K562 (cell line): ENCODE measurements around the gene ARL16. TPM values are rescaled to one million over a fixed set of nuclear protein-coding genes. Genes with fewer than 3 reads are reported as not detected.

Experiments used
- ATAC-seq: fragments of 200-7000 bp; cut with Tn5 transposase; 3 replicates; pipeline ENCODE4 v1.9.1; 2020; ENCODE audit warnings: moderate library complexity
- BruUV-seq: library from RNA; stranded (reverse); fragments of 400-500 nt; replicated peaks from 2 replicates; lab custom pipeline; 2021; lab: Mats Ljungman, UMichigan
- CTCF ChIA-PET: fragments of 300-600 bp; formaldehyde crosslinking; extraction: SDS; loops from one replicate; lab custom pipeline; 2021; ENCODE audit warnings: low intra/inter-chr PET ratio; lab: Yijun Ruan, JAX
- POLR2A ChIA-PET: fragments of 300-600, 350-650 bp; sonication (Branson Sonifier 250); formaldehyde crosslinking; extraction: SDS; loops from one replicate; lab custom pipeline; 2021; ENCODE audit warnings: antibody characterized with exemption, inconsistent platforms; lab: Yijun Ruan, JAX
- DNase-seq, 4 experiments: peaks; one replicate each; pipeline versions ENCODE4 v3.0.0 to v3.0.0-alpha.2; 2011 to 2018; ENCODE audit warnings: low spot score in 3 of 4, mixed read lengths in 3 of 4; ENCODE audit errors: extremely low read depth in 1 of 4
- FAIRE-seq: peaks from 2 replicates; lab custom pipeline; 2011; peaks lifted over from hg19 to GRCh38; lab: Jason Lieb, UNC
- H2AFZ ChIP-seq: 2 replicates; pipeline ENCODE4 v1.6.0; 2011; ENCODE audit warnings: low read depth, low read length, control low read depth, inconsistent platforms
- H3K27ac ChIP-seq: fragments of 200-600 bp; 3 replicates; pipeline ENCODE4 v1.8.0; 2011; ENCODE audit warnings: low read depth, mild to moderate bottlenecking, control low read depth, inconsistent platforms, low read length, moderate library complexity, mixed read lengths; ENCODE audit errors: extremely low read depth
- H3K27me3 ChIP-seq, 2 experiments: fragments of 300-600 bp in 1 of 2; 2 replicates in 1 of 2; 3 replicates in 1 of 2; pipeline versions ENCODE4 v1.6.0 to v1.8.0; 2011; ENCODE audit warnings: inconsistent platforms in 2 of 2, low read length in 2 of 2, mild to moderate bottlenecking in 1 of 2, mixed read lengths in 1 of 2, moderate library complexity in 1 of 2; ENCODE audit not compliant: control insufficient read depth in 2 of 2, insufficient read depth in 2 of 2
- H3K36me3 ChIP-seq: fragments of 300-600 bp; 3 replicates; pipeline ENCODE4 v1.8.0; 2011; ENCODE audit warnings: mild to moderate bottlenecking, low read length, inconsistent platforms; ENCODE audit not compliant: control insufficient read depth, insufficient read depth
- H3K4me1 ChIP-seq, 2 experiments: fragments of 200-600 bp in 1 of 2; replicated peaks in 1 of 2; 2 replicates in 1 of 2; 3 replicates in 1 of 2; pipeline versions ENCODE4 v1.5.1 to v1.8.0; 2011; ENCODE audit warnings: inconsistent platforms in 2 of 2, low read length in 2 of 2, mild to moderate bottlenecking in 1 of 2, mixed read lengths in 1 of 2, moderate library complexity in 1 of 2; ENCODE audit not compliant: control insufficient read depth in 2 of 2, insufficient read depth in 2 of 2
- H3K4me2 ChIP-seq: 2 replicates; pipeline ENCODE4 v1.6.1; 2011; ENCODE audit warnings: low read length, control low read depth, inconsistent platforms, mixed read lengths; ENCODE audit not compliant: insufficient read depth
- H3K4me3 ChIP-seq: fragments of 200-600 bp; sonication (generic), shearing (Covaris generic); 2 replicates; pipeline ENCODE4 v1.5.1; 2016; ENCODE audit warnings: control low read depth, inconsistent platforms
- H3K79me2 ChIP-seq: fragments of 200-600 bp; 3 replicates; pipeline ENCODE4 v1.8.0; 2011; ENCODE audit warnings: low read length, inconsistent platforms; ENCODE audit not compliant: control insufficient read depth, insufficient read depth
- H3K9ac ChIP-seq, 2 experiments: 2 replicates each; pipeline versions ENCODE4 v1.6.0 to v1.6.1; 2011; ENCODE audit warnings: low read depth in 2 of 2, low read length in 2 of 2, control low read depth in 1 of 2, inconsistent platforms in 1 of 2, mild to moderate bottlenecking in 1 of 2, mixed read lengths in 1 of 2; ENCODE audit not compliant: insufficient read depth in 1 of 2
- H3K9me1 ChIP-seq: one replicate; pipeline ENCODE4 v1.6.0; 2011; ENCODE audit warnings: inconsistent platforms, mild to moderate bottlenecking, low read length, moderate library complexity; ENCODE audit not compliant: control insufficient read depth, insufficient read depth
- H3K9me3 ChIP-seq: replicated peaks from 2 replicates; pipeline ENCODE4 v1.5.1; 2011; ENCODE audit warnings: low read depth, low read length, inconsistent platforms; ENCODE audit not compliant: control insufficient read depth, insufficient read depth
- H4K20me1 ChIP-seq: replicated peaks from 2 replicates; pipeline ENCODE4 v1.6.1; 2011; ENCODE audit warnings: low read length, inconsistent platforms, mixed read lengths; ENCODE audit not compliant: control insufficient read depth, insufficient read depth
- CBFB ChIP-seq: sonication (generic); formaldehyde crosslinking; IDR thresholded peaks from 2 replicates; pipeline ENCODE4 v1.4.0; 2020; ENCODE audit warnings: mild to moderate bottlenecking, missing genetic modification reagents
- RFX1 ChIP-seq: fragments of 450-650 bp; IDR thresholded peaks from 2 replicates; pipeline ENCODE4 v1.6.1; 2016; ENCODE audit warnings: mild to moderate bottlenecking, moderate library complexity
- SMC3 ChIP-seq: conservative IDR thresholded peaks from 2 replicates; pipeline ENCODE4 v1.6.1; 2011; ENCODE audit warnings: low read depth, low read length, improper control_type of control experiment; ENCODE audit not compliant: insufficient read depth
- SPI1 ChIP-seq: IDR thresholded peaks from 2 replicates; pipeline ENCODE4 v1.6.1; 2011; ENCODE audit warnings: low read depth, low read length, control low read depth, borderline replicate concordance
- TBL1XR1 ChIP-seq, 2 experiments: IDR thresholded peaks; 2 replicates each; pipeline ENCODE4 v1.6.1; 2012; ENCODE audit warnings: improper control_type of control experiment in 2 of 2, low read length in 2 of 2, mild to moderate bottlenecking in 1 of 2
- ZNF316 ChIP-seq: fragments of 450-650 bp; IDR thresholded peaks from 2 replicates; pipeline ENCODE4 v1.6.1; 2016
- WGBS: fragments of 100-300 bp; shearing (Covaris generic); methylation state at CpG from one replicate; pipeline ENCODE4 v1.1.6; 2016; ENCODE audit warnings: low coverage, mixed read lengths; ENCODE audit not compliant: insufficient coverage; ENCODE audit errors: missing lambda C conversion rate; 5-methylcytosine and 5-hydroxymethylcytosine counted together
- in situ Hi-C: fragments of 300-500 bp; cut with MboI; formaldehyde crosslinking; loops from 4 replicates; pipeline ENCODE4 v1.15.0; 2018; ENCODE audit warnings: inconsistent platforms, mixed read lengths
- intact Hi-C: fragments of 100-400 bp; cut with micrococcal nuclease; formaldehyde crosslinking; loops from 2 replicates; pipeline ENCODE4 v1.14.2; 2022
- polyA plus RNA-seq, 8 experiments: library from polyadenylated mRNA; depleted of rRNA in 4 of 8; stranded (reverse) in 5 of 8; unstranded in 3 of 8; fragments of >200 nt; fragmentation: Nextera tagmentation in 2 of 8; fragmentation: Illumina TruSeq in 1 of 8; extraction: Ambion mirVana in 2 of 8; extraction: Trizol in 1 of 8; gene quantifications; 2 replicates each; pipeline versions ENCODE4 v1.2.1 to v1.2.3, GENCODE V29; 2011 to 2014; ENCODE audit warnings: inconsistent platforms in 1 of 8, missing spikeins in 1 of 8
- total RNA-seq, 7 experiments: library from RNA; depleted of rRNA in 6 of 7; stranded (reverse); fragments of >200 nt in 6 of 7; fragmentation: Illumina TruSeq in 2 of 7; extraction: Trizol in 2 of 7; gene quantifications; 2 replicates each; pipeline versions ENCODE4 v1.2.1 to v1.2.3, GENCODE V29; 2011 to 2021; ENCODE audit warnings: low replicate concordance in 1 of 7

Gene ARL16
- total and polyA plus RNA-seq, 9 of the 15 experiments (the other 6 are each of a cell fraction or from before 2014, with no cell fraction given) = 5.4 to 32.4 (median 22.6) TPM

DNA sequence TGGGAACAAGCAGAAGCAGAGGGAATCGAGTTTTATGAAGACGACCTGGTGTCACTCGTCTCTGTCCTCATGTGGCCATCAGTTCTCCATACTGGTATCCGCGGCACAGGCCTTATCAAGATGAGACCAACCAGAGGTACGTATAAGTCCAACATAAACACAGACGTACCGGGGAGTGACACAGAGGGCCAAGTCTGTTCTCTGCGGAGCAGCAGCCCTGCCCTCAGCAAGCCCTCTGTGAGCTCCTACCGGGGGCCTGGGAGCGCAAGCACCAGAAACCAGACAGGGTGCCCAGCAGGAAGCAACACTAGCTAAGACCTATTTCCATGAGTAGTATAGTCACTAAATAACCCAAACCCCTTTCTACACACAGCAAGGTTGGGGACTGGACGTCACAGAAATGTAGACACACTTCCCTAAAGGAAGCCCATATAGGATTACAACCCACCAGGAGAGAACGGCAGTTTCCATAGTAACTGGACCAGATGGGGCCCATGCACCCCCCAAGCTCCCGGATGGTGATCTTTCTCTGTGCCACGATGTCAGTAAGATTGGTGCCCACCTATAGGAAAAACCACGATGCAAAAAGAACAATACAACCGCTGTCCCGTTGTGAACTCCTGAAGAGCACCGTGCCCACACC lies 911 bp downstream of the ARL16 start:
- TF ChIP-seq ZNF316 (peak; percentile 40), SPI1 (0 out of 2 replicates have a peak, but pooled peaks have one; percentile 18), RFX1 (peak; percentile 73), TBL1XR1 (IDR thresholded peaks at IDR 0.05; ENCODE audit: low read length in 2 of 2) (no peak), CBFB (0 out of 2 replicates have a peak, but pooled peaks have one; percentile 32), SMC3 (no peak)
- CTCF ChIA-PET = no interaction called here
- Histone ChIP-seq H3K4me3 (peak overlapping the region; percentile 96), H3K36me3 (peaks cover 41% of the 10 kb centered on the region; the same call in 2 of the 3 replicates), H3K9me3 (no peaks in the 10 kb centered on the region), H3K4me1 (peaks cover 13 to 52% of the 10 kb centered on the region in 2 experiments), H3K79me2 (peaks cover 55% of the 10 kb centered on the region), H3K9ac (peak overlapping the region; percentile 96 to 99), H3K4me2 (peak overlapping the region; percentile 90), H4K20me1 (peaks cover 12% of the 10 kb centered on the region; the same call in 1 of the 2 replicates), H3K9me1 (peaks cover 6% of the 10 kb centered on the region), H2AFZ (peak overlapping the region; percentile 78; the same call in 1 of the 2 replicates), H3K27ac (peak overlapping the region; percentile 78), H3K27me3 (no peaks in the 10 kb centered on the region)
- no peak for FAIRE-seq
- intact Hi-C loops = no loop called here
- no TSS peak for BruUV-seq
- no peak for ATAC-seq
- WGBS = 9% methylated on average over 19 of the region's 19 CpGs
- in situ Hi-C loops = no loop called here
- POLR2A ChIA-PET = interaction anchor here (0.6 to 3.5 kb wide), 15 partner anchors 8 to 63 kb away, joined by 3 to 39 read pairs (median 5); partner anchors contain the start of genes CCDC137, MRPL12 and OXLD1
- DNase-seq = no peak
